Measurements from ENCODE around the gene TP53TG5. TPM values are rescaled to one million over a fixed set of nuclear protein-coding genes. Genes with fewer than 3 reads are reported as not detected.
A peak's percentile ranks its signal among the peaks of the same experiment; 100 is the strongest.

The TP53TG5 gene
- total RNA-seq, 2 donors from 2014 or later, result 2.0 to 2.4 TPM

DNA sequence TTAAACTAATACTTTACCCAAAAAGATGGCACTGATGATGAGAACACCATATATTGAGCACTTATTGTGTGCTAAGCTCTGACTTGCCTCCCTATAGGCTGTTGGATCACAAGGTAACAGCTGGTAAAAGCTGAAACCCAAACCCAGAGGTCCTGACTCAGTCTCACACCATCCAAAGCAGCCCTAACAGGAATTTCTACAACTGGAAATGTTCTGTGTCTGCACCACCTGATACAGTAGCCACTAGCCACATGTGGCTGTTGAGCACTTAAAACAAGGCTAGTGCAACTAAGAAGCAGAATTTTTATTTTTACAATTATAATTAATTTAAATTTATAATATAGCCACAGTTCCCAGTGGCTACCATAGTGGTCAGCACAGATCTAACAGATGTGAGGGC is 54.4 kb downstream of the TP53TG5 start:
- H3K9ac ChIP-seq (ENCODE audit: extremely low read depth, low read length, poor library complexity, severe bottlenecking), result no peak overlapping the region
- H3K27ac ChIP-seq (ENCODE audit: low read depth, low read length), result no peak overlapping the region
- no peak overlapping the region for H3K27ac Mint-ChIP-seq
- H3K27me3 Mint-ChIP-seq (ENCODE audit: insufficient read depth), result no peaks in the 10 kb centered on the region
- H3K4me1 Mint-ChIP-seq, result peaks cover 9% of the 10 kb centered on the region
- DNase-seq, result no peak
- H3K4me3 Mint-ChIP-seq, result no peak overlapping the region
- no peak overlapping the region for H3K4me3 ChIP-seq (ENCODE audit: low read length)
- H3K4me1 ChIP-seq (ENCODE audit: control insufficient read depth, insufficient read depth, low read length), result no peaks in the 10 kb centered on the region
- TF ChIP-seq CTCF (conservative IDR thresholded peaks at IDR 0.05), result no peak
- no peaks in the 10 kb centered on the region for H3K27me3 ChIP-seq (ENCODE audit: control insufficient read depth, insufficient read depth, low read length, poor library complexity, severe bottlenecking)
- H3K9me3 ChIP-seq (ENCODE audit: control insufficient read depth, low read length), result no peaks in the 10 kb centered on the region
- H3K36me3 Mint-ChIP-seq (ENCODE audit: low read depth), result peaks cover 22% of the 10 kb centered on the region
- H3K9me3 Mint-ChIP-seq, result no peaks in the 10 kb centered on the region
- peaks cover 32% of the 10 kb centered on the region for H3K36me3 ChIP-seq (ENCODE audit: control insufficient read depth, insufficient read depth, low read length)

DNA sequence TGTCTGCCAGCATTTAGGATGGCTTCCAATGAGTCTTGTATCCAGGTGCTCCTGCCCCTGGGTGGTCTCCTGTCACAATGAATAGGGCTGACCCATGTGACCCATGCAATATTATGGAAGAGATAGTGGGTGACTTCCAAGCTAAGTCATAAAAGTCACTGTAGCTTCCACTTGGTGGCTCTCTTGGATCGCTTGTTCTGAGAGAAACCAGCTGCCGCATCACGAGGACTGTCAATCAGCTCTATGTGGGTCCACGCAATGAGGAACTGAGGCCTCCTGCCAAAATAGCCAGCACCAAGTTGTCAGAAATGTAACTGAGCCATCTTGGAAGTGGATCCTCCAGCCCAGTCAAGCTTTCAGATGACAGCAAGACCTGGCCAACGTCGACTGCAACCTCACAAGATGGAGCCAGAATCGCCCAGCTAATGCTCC is 55.2 kb downstream of the TP53TG5 start:
- H3K4me1 ChIP-seq (ENCODE audit: control insufficient read depth, insufficient read depth, low read length), result no peaks in the 10 kb centered on the region
- no peaks in the 10 kb centered on the region for H3K9me3 ChIP-seq (ENCODE audit: control insufficient read depth, low read length)
- no peak overlapping the region for H3K27ac Mint-ChIP-seq
- peaks cover 9% of the 10 kb centered on the region for H3K4me1 Mint-ChIP-seq
- no peak overlapping the region for H3K27ac ChIP-seq (ENCODE audit: low read depth, low read length)
- 75 to 77% methylated on average over 4 to 7 of the region's 7 CpGs for WGBS, 2 experiments (ENCODE audit: insufficient coverage in 1 of 2, insufficient read length in 1 of 2)
- no peak overlapping the region for H3K4me3 ChIP-seq (ENCODE audit: low read length)
- no peaks in the 10 kb centered on the region for H3K27me3 ChIP-seq (ENCODE audit: control insufficient read depth, insufficient read depth, low read length, poor library complexity, severe bottlenecking)
- H3K27me3 Mint-ChIP-seq (ENCODE audit: insufficient read depth), result no peaks in the 10 kb centered on the region
- peak; percentile 56 for TF ChIP-seq CTCF (conservative IDR thresholded peaks at IDR 0.05)
- H3K36me3 Mint-ChIP-seq (ENCODE audit: low read depth), result peaks cover 15% of the 10 kb centered on the region
- H3K36me3 ChIP-seq (ENCODE audit: control insufficient read depth, insufficient read depth, low read length), result peaks cover 24% of the 10 kb centered on the region
- H3K9me3 Mint-ChIP-seq, result no peaks in the 10 kb centered on the region
- H3K9ac ChIP-seq (ENCODE audit: extremely low read depth, low read length, poor library complexity, severe bottlenecking), result no peak overlapping the region
- DNase-seq, result no peak
- no peak overlapping the region for H3K4me3 Mint-ChIP-seq

Small RNA genes lying within 50 kb of the gene (microRNA-seq; reads per million reads assigned to microRNA genes)
- not detected for gene MIR6812 (ENCODE audit: borderline microRNAs expressed)

Other genes with a start within 250 kb of the TP53TG5 start
- gene PI3, start 203.4 kb downstream of the TP53TG5 start, total RNA-seq, result not detected
- gene SEMG1, start 171.3 kb downstream of the TP53TG5 start, total RNA-seq, result under 1 TPM in 1 of 2 donors, not detected in 1; 0.46 TPM
- gene SEMG2, start 157.0 kb downstream of the TP53TG5 start, total RNA-seq, result not detected
- gene SLPI, start 123.8 kb downstream of the TP53TG5 start, total RNA-seq, result not detected
- gene RBPJL, start 71.5 kb downstream of the TP53TG5 start, total RNA-seq, result not detected
- gene MATN4, start 70.0 kb downstream of the TP53TG5 start, total RNA-seq, result under 1 TPM; 0.20 to 0.46 TPM
- 100 to 1,000 TPM in 1 of 2 donors, 10 to 100 TPM in 1; 78.0 to 118 TPM for gene SDC4, start 29.9 kb downstream of the TP53TG5 start, total RNA-seq
- gene SYS1, start 15.2 kb downstream of the TP53TG5 start, total RNA-seq, result 10 to 100 TPM; 22.1 to 23.8 TPM
- gene DBNDD2, start 30.0 kb upstream of the TP53TG5 start, total RNA-seq, result 10 to 100 TPM; 63.2 to 69.1 TPM
- 10 to 100 TPM; 83.3 to 90.1 TPM for gene PIGT, start 37.8 kb upstream of the TP53TG5 start, total RNA-seq
- 100 to 1,000 TPM; 304 to 580 TPM for gene WFDC2, start 91.4 kb upstream of the TP53TG5 start, total RNA-seq
- not detected for gene SPINT3, start 137.3 kb upstream of the TP53TG5 start, total RNA-seq
- gene WFDC6, start 161.2 kb upstream of the TP53TG5 start, total RNA-seq, result not detected
- under 1 TPM in 1 of 2 donors, not detected in 1; 0.18 TPM for gene EPPIN, start 169.1 kb upstream of the TP53TG5 start, total RNA-seq
- gene WFDC8, start 201.0 kb upstream of the TP53TG5 start, total RNA-seq, result not detected